Measurements from ENCODE around the gene PPP1R3D. TPM values are rescaled to one million over a fixed set of nuclear protein-coding genes. Genes with fewer than 3 reads are reported as not detected.

The PPP1R3D gene
- total RNA-seq, 1 donor from 2014 or later = 3.2 TPM

DNA sequence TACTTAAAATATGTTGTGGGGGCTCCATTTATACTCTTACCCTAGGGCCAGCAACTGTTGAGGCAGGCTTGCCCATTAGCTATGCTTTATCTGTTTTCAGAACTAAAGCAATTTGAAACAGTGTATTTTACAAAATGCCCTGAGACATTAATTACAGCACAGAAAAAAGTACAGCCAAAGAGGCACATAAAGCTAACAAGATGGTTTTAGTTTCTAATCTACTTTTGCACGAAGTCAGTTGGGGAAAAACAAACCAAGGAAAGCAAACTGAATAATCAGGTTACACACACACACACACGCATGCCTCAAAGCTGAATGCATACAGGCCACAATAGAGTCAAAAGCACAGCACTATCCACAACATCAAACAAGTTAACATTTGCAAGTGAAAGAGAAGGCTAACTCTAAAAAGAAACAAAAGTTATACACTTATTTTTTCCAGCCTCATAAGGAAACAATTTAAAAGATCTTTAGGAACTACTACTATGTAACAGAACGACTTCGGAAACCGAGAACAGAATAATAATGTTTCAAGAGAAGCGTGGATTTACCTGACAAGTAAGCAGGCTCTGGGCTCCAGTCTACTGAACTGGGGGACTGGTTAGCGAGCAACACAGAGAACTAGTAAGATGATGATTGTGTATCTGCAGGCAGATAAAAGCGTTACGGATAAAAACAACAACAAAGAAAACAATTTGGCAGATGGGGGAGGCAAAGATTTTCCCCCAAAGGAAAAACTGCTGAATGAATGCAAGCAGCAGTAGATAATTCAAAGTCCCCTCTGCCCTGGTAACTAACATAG is 8.4 kb downstream of the PPP1R3D start:
- intact Hi-C loops (cut with DNase I) = no loop called here
- TF ChIP-seq CTCF (IDR thresholded peaks at IDR 0.05) = no peak
- H3K4me1 ChIP-seq = peaks cover 0 to 4% of the 10 kb centered on the region in 2 donors
- no peaks in the 10 kb centered on the region for H3K27me3 ChIP-seq
- no peak overlapping the region for H3K4me3 ChIP-seq
- DNase-seq (ENCODE audit: low spot score in 2 of 2) = no peak
- H3K27ac ChIP-seq = no peak overlapping the region
- H3K36me3 ChIP-seq = peaks cover 0 to 3% of the 10 kb centered on the region in 2 donors
- H3K9me3 ChIP-seq = no peaks in the 10 kb centered on the region

DNA sequence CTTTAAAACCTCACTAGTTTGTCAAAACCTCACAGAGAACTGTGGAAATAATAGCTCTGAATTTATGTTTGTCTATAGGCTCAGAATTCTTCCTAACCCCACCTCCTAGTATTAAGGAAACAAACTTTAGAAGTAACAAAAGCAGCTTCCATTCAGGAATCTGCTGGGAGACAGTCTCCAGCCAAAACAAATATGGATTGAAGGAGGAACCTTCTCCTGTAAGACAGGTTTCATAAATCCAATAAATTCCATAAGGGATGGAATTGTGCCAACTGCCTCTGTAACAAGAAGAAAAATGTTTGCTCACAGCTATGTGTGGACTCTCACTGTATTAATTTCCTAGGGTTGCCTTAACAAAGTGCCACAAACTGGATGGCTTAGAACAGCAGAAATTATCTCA is 14.2 kb downstream of the PPP1R3D start:
- Histone ChIP-seq H3K4me3 (no peak overlapping the region), H3K36me3 (no peaks in the 10 kb centered on the region), H3K27ac (no peak overlapping the region), H3K9me3 (no peaks in the 10 kb centered on the region), H3K27me3 (no peaks in the 10 kb centered on the region), H3K4me1 (no peaks in the 10 kb centered on the region)
- intact Hi-C loops (cut with DNase I) = no loop called here
- TF ChIP-seq CTCF (IDR thresholded peaks at IDR 0.05) = no peak
- DNase-seq (ENCODE audit: low spot score in 2 of 2) = no peak

- DNase-seq (ENCODE audit: low spot score in 2 of 2) = no peak
- no peak for TF ChIP-seq CTCF (IDR thresholded peaks at IDR 0.05)
- intact Hi-C loops (cut with DNase I) = no loop called here
These were observed 14.7 kb downstream of the PPP1R3D start for GRCh38 chr20:59925359-59925758.

GRCh38 chr20:59923514-59923913 is 16.6 kb downstream of the PPP1R3D start:
- DNase-seq (ENCODE audit: low spot score in 2 of 2) = no peak
- intact Hi-C loops (cut with DNase I) = no loop called here
- Histone ChIP-seq H3K9me3 (no peaks in the 10 kb centered on the region), H3K27ac (no peak overlapping the region), H3K36me3 (no peaks in the 10 kb centered on the region), H3K4me3 (no peak overlapping the region), H3K4me1 (no peaks in the 10 kb centered on the region), H3K27me3 (no peaks in the 10 kb centered on the region)
- no peak for TF ChIP-seq CTCF (IDR thresholded peaks at IDR 0.05)

More at GRCh38 chr20:59925359-59925758, 14.7 kb downstream of the PPP1R3D start:
- H3K4me1 ChIP-seq = no peaks in the 10 kb centered on the region
- H3K27me3 ChIP-seq = no peaks in the 10 kb centered on the region
- H3K4me3 ChIP-seq = no peak overlapping the region
- no peaks in the 10 kb centered on the region for H3K36me3 ChIP-seq
- no peak overlapping the region for H3K27ac ChIP-seq
- H3K9me3 ChIP-seq = no peaks in the 10 kb centered on the region

GRCh38 chr20:59920944-59921343 is 19.2 kb downstream of the PPP1R3D start:
- Histone ChIP-seq H3K36me3 (no peaks in the 10 kb centered on the region), H3K9me3 (no peaks in the 10 kb centered on the region), H3K27me3 (no peaks in the 10 kb centered on the region), H3K4me3 (no peak overlapping the region), H3K4me1 (no peaks in the 10 kb centered on the region), H3K27ac (no peak overlapping the region)
- no peak for DNase-seq (ENCODE audit: low spot score in 2 of 2)
- intact Hi-C loops (cut with DNase I) = no loop called here
- no peak for TF ChIP-seq CTCF (IDR thresholded peaks at IDR 0.05)
